Smooth muscle cell (in vitro differentiated cells): ENCODE data around the gene LYRM4. TPM values are rescaled to one million over a fixed set of nuclear protein-coding genes. Genes with fewer than 3 reads are reported as not detected.

Experiments
- DNase-seq: peaks from one replicate; lab custom pipeline; 2025; ENCODE audit not compliant: unreplicated experiment; lab: John Stamatoyannopoulos, UW
- H2AFZ ChIP-seq: fragments of 200-600 bp; sonication (generic); 2 replicates; pipeline ENCODE4 v1.6.0; 2016; ENCODE audit warnings: antibody characterized with exemption, low read depth, mild to moderate bottlenecking
- H3F3A ChIP-seq: fragments of 200-600 bp; sonication (generic); 2 replicates; pipeline ENCODE4 v1.6.0; 2017; ENCODE audit warnings: antibody characterized with exemption, low read depth
- H3K27ac ChIP-seq: fragments of 200-600 bp; sonication (generic); 2 replicates; pipeline ENCODE4 v1.5.1; 2016; ENCODE audit warnings: low read depth, mild to moderate bottlenecking
- H3K27me3 ChIP-seq: fragments of 200-600 bp; sonication (generic); 2 replicates; pipeline ENCODE4 v1.6.1; 2016; ENCODE audit warnings: low read depth, mild to moderate bottlenecking
- H3K36me3 ChIP-seq: fragments of 200-600 bp; sonication (generic); 2 replicates; pipeline ENCODE4 v1.5.1; 2016; ENCODE audit warnings: low read depth
- H3K4me1 ChIP-seq: fragments of 200-600 bp; sonication (generic); 2 replicates; pipeline ENCODE4 v1.5.1; 2016; ENCODE audit warnings: low read depth
- H3K4me2 ChIP-seq: fragments of 200-600 bp; sonication (generic); 2 replicates; pipeline ENCODE4 v1.6.0; 2016; ENCODE audit warnings: mild to moderate bottlenecking
- H3K4me3 ChIP-seq: fragments of 200-600 bp; sonication (generic); 2 replicates; pipeline ENCODE4 v1.5.1; 2016; ENCODE audit warnings: mild to moderate bottlenecking
- H3K79me2 ChIP-seq: fragments of 200-600 bp; sonication (generic); 2 replicates; pipeline ENCODE4 v1.6.0; 2016; ENCODE audit warnings: low read depth, mild to moderate bottlenecking
- H3K9ac ChIP-seq: fragments of 200-600 bp; sonication (generic); 2 replicates; pipeline ENCODE4 v1.6.0; 2016; ENCODE audit warnings: low read depth
- H3K9me3 ChIP-seq: fragments of 200-600 bp; sonication (generic); replicated peaks from 2 replicates; pipeline ENCODE4 v1.5.1; 2016; ENCODE audit warnings: low read depth
- H4K20me1 ChIP-seq: fragments of 200-600 bp; sonication (generic); 2 replicates; pipeline ENCODE4 v1.6.0; 2016; ENCODE audit warnings: low read depth
- CTCF ChIP-seq: fragments of 200-600 bp; sonication (generic); IDR thresholded peaks from 2 replicates; pipeline ENCODE4 v1.5.1; 2017; ENCODE audit warnings: borderline replicate concordance, mild to moderate bottlenecking, antibody characterized with exemption; ENCODE audit not compliant: insufficient read depth, poor library complexity, severe bottlenecking
- WGBS: methylation state at CpG from one replicate; pipeline ENCODE4 v1.1.7; 2016; ENCODE audit warnings: low lambda C conversion rate; 5-methylcytosine and 5-hydroxymethylcytosine counted together
- polyA plus RNA-seq: library from polyadenylated mRNA; unstranded; fragments of >200 nt; fragmentation: Nextera tagmentation; extraction: Ambion mirVana; gene quantifications from 2 replicates; pipeline ENCODE4 v1.2.1, GENCODE V29; 2016
- total RNA-seq: library from RNA; depleted of rRNA; stranded (reverse); fragments of >200 nt; gene quantifications from 2 replicates; pipeline ENCODE4 v1.2.3, GENCODE V29; 2014

Gene LYRM4
- total and polyA plus RNA-seq, 2 experiments from 2014 or later, result 26.1 to 27.1 TPM

GRCh38 chr6:5190507-5190906 lies 70.2 kb downstream of the LYRM4 start:
- 35% methylated on average over 3 of the region's 3 CpGs for WGBS
- H3K4me2 ChIP-seq, result peak overlapping the region; percentile 75
- DNase-seq, result no peak
- H3K79me2 ChIP-seq, result no peaks in the 10 kb centered on the region
- no peaks in the 10 kb centered on the region for H3K27me3 ChIP-seq
- TF ChIP-seq CTCF, result no peak
- H3K4me3 ChIP-seq, result no peak overlapping the region
- no peak overlapping the region for H2AFZ ChIP-seq
- peak overlapping the region; percentile 80 for H3K27ac ChIP-seq
- H3K9ac ChIP-seq, result peak overlapping the region; percentile 45
- H3K36me3 ChIP-seq, result no peaks in the 10 kb centered on the region
- peaks cover 12% of the 10 kb centered on the region for H3K4me1 ChIP-seq
- H4K20me1 ChIP-seq, result no peaks in the 10 kb centered on the region
- H3K9me3 ChIP-seq, result no peaks in the 10 kb centered on the region
- H3F3A ChIP-seq, result peaks cover 10% of the 10 kb centered on the region

- Histone ChIP-seq H3K27ac (no peak overlapping the region), H3F3A (peaks cover 8% of the 10 kb centered on the region), H3K79me2 (no peaks in the 10 kb centered on the region), H3K4me1 (peaks cover 12% of the 10 kb centered on the region), H4K20me1 (no peaks in the 10 kb centered on the region), H2AFZ (no peak overlapping the region), H3K27me3 (no peaks in the 10 kb centered on the region), H3K9me3 (no peaks in the 10 kb centered on the region), H3K4me2 (no peak overlapping the region), H3K9ac (no peak overlapping the region), H3K4me3 (no peak overlapping the region), H3K36me3 (no peaks in the 10 kb centered on the region)
- TF ChIP-seq CTCF, result no peak
- WGBS, result 97% methylated on average over 3 of the region's 3 CpGs
- no peak for DNase-seq
Measured at GRCh38 chr6:5188646-5189045, 72.1 kb downstream of the LYRM4 start.

GRCh38 chr6:5184878-5185277 lies 75.9 kb downstream of the LYRM4 start:
- Histone ChIP-seq H4K20me1 (no peaks in the 10 kb centered on the region), H3F3A (no peaks in the 10 kb centered on the region), H3K79me2 (no peaks in the 10 kb centered on the region), H3K27me3 (no peaks in the 10 kb centered on the region), H3K9ac (no peak overlapping the region), H3K9me3 (no peaks in the 10 kb centered on the region), H3K4me1 (no peaks in the 10 kb centered on the region), H3K36me3 (no peaks in the 10 kb centered on the region), H2AFZ (no peak overlapping the region), H3K4me2 (no peak overlapping the region), H3K27ac (no peak overlapping the region), H3K4me3 (no peak overlapping the region)
- 88% methylated on average over 9 of the region's 9 CpGs for WGBS
- TF ChIP-seq CTCF, result no peak
- no peak for DNase-seq

- Histone ChIP-seq H3K27me3 (no peaks in the 10 kb centered on the region), H3K27ac (no peak overlapping the region), H3K9me3 (no peaks in the 10 kb centered on the region), H3K4me2 (no peak overlapping the region), H3K36me3 (no peaks in the 10 kb centered on the region), H3K4me1 (no peaks in the 10 kb centered on the region), H2AFZ (no peak overlapping the region), H4K20me1 (no peaks in the 10 kb centered on the region), H3K79me2 (no peaks in the 10 kb centered on the region), H3F3A (no peaks in the 10 kb centered on the region), H3K9ac (no peak overlapping the region), H3K4me3 (no peak overlapping the region)
- no peak for DNase-seq
- 98% methylated on average over 2 of the region's 2 CpGs for WGBS
- no peak for TF ChIP-seq CTCF
Measured at GRCh38 chr6:5184218-5184617, 76.5 kb downstream of the LYRM4 start.
